NCI-H146 (cell line): ENCODE results near the gene DNAJB2.
A peak's percentile ranks its signal among the peaks of the same experiment; 100 is the strongest.
"Not testable (repeated sequence)": the region's sequence is repeated elsewhere in the genome, so short reads cannot be mapped to it uniquely, and the experiment has no call there.

Experiments used
- DNase-seq: peaks from one replicate; lab custom pipeline; 2025; lab: John Stamatoyannopoulos, UW

The DNAJB2 gene

DNA sequence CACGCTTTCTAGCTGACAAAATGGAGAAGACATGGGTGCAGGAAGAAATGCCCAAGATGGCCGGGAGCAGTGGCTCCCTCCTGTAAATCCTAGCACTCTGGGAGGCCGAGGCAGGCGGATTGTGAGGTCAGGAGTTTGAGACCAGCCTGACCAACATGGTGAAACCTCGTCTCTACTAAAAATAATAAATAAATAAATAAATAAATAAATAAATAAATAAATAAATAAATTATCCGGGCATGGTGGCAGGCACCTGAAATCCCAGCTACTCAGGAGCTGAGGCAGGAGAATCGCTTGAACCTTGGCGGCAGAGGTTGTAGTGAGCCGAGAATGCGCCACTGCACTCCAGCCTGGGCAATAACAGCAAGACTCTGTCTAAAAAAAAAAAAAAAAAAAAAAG lies 20.2 kb upstream of the DNAJB2 start:
- not testable (repeated sequence) for DNase-seq

- no peak for DNase-seq
These were observed 17.9 kb upstream of the DNAJB2 start for GRCh38 chr2:219261024-219261855.

GRCh38 chr2:219266232-219266631 lies 12.9 kb upstream of the DNAJB2 start:
- DNase-seq = no peak

GRCh38 chr2:219266886-219267285 lies 12.3 kb upstream of the DNAJB2 start:
- DNase-seq = no peak

- no peak for DNase-seq
These were observed 10.9 kb upstream of the DNAJB2 start for GRCh38 chr2:219268294-219268693.

DNA sequence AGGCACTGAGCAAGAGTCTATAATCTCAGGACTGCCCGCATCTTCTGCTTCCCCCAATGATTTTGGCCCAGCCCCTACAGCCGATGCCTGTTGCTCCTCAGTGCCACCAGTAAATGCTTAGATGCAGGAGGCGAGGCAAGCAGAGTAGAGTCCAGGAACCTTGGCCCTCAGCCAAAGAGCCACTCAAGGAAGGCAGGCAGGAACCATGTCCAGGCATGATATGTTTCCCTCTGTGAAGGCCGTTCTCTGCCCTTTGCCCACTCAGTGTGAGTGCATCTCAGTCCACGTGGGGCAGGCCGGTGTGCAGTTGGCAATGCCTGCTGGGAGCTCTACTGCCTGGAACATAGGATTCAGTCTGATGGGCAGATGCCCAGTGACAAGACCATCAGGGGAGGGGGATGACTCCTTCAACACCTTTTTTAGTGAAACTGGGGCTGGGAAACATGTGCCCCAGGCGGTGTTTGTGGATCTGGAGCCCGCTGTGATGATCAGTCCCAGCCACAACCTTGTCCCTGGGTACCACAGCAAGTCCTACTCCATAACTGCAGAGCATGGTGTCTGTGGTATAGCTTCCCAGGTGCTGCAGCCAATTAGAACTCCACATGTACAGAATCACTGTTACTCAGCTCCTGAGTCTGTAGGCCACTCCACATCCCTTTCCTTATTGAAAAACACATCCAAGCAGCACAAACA lies 9.7 kb upstream of the DNAJB2 start:
- DNase-seq = no peak

- no peak for DNase-seq
These were observed 9.2 kb upstream of the DNAJB2 start for GRCh38 chr2:219270055-219270372.

DNA sequence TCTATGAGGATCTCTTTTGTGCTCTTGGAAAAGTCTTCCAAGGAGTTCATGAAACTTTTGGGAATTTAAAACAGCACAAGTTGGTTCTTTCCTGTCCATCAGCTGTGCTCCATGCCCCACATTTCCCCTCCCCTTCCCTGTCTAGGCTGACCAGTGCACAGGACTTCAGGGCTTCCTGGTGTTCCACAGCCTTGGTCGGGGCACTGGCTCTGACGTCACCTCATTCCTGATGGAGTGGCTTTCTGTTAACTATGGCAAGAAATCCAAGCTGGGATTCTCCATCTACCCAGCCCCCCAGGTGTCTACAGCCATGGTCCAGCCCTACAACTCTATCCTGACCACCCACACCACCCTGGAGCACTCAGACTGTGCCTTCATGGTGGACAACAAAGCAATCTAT lies 8.1 kb upstream of the DNAJB2 start:
- DNase-seq = no peak

DNA sequence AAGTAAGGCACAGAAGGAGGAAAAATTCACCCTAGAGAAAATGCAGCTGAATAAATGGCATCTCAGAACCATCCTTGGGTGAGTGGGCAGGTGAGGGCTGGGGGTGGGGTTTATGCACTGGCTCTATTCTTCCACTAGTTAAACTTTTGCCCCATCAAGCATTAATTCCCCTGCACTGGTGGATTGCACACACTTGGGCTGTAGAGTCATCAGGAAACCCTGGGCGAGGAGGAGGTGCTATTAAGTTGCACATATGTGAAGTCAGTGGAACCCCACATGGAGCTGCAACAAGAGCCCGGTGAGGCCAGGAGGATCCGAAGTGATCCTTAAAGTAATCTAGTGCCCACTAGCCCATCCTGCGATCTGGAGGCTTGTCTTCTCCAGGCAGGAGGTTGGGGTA lies 6.8 kb upstream of the DNAJB2 start:
- DNase-seq = no peak

DNA sequence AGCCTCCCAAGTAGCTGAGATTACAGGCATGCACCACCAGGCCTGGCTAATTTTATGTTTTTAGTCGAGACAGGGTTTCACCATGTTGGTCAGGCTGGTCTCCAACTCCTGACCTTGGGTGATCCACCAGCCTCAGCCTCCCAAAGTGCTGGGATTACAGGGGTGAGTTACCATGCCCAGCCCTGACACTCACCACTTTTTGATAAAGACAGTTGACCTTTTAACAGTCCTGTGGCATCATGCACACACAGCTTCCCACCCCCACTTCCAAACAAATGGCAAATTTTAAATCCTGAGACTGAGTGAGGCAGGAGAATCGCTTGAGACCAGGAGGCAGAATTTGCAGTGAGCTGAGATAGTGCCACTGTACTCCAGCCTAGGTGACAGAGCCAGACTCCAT lies 6.2 kb upstream of the DNAJB2 start:
- no peak for DNase-seq

- DNase-seq = no peak
These were observed 5.2 kb upstream of the DNAJB2 start for GRCh38 chr2:219273937-219274336.

DNA sequence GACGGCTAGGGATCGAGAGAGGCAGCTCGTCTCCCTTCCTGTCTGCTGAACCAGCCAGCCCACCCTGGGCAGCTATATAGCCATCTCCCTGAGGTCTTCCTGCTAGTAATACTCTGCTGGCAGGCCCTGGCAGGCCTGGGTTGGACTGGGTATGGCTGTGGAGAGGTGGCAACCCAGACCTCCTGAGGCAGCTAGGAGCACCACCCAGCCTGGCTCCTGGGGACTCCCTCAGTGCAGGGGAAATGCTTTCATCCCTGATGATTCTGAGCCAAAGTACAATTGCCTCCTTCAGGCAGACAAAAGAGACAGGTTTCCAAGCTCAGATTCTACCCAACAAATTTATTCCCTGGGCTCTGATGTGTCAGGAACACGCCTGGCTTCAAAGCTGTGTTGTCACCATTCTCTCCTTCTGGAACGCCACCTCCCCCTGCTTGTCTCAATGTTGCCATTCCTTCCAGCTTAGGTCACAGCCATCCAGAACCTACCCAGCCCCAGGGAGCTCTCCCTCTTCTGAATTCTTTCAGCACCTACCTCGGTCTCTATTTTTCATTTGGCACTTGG lies 4.7 kb upstream of the DNAJB2 start:
- no peak for DNase-seq

DNA sequence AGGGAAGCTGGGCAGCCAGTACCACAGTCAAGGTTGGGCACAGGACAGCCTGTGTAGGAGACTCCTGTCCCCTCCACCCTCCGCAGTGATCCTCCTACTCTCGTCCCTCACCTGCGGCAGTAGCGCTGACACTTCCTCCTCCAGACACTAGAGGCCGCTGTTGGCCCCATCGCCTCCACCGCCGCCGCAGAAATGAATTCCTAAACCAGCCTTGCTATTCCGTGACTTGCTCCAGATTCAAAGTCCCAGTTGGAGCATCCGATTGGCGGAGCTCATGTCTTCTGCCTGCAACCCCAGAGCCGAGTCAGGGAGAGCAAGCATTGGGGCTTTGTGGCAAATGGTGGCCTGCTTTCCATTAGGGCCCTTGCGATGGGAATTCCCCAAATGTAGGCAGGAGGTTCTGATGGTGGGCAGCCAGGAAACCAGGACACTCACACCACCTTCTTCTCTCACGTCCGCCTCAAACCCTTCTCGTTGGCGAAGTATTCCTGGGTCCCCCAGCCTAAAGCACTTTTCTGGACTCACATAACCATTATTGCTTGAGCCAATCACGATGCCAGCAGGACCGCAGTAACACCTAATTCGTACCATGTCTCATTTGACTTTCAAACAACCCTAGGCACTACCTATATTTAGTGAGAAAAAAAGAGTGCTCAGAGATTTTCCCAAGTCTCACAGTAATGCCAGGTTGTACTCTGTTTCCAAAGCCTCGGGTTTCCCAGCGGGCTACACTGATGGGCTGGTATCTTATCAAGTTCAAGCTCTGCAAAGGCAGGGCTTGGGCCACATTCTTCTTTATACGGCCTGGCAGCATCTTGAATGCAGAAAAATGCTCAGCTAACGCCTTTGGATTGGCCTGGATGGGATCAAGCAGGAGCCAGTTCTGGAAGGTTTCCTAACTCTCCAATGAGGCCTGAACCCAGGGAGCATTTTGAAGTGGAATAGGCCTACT lies 1.2 kb upstream of the DNAJB2 start:
- DNase-seq = peak; percentile 54

DNA sequence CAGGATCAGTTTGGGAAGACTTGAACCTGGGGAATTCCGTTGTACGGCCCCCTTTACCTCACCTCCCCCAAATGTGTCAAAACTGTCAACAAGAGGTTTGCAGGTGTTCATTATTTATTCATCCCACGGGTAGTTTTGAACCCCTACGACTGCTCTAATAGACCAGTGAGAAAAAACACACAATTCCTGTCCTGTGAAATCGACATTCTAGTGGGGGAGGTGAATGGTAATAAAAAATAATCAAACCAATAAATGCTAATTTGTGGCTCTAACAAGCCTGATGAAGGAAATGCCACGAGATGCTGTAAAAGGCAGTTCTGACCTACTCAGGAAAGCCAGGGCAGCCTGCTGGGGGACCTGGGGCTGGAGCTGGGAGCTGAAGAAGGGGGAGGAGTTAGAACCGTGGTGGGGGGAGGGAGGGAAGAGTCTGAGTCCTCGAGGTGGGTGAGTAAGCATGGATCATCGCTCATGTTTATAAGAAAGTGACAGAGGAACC lies 463 bp upstream of the DNAJB2 start:
- DNase-seq = no peak

- DNase-seq = no peak
These were observed 850 bp downstream of the DNAJB2 start for GRCh38 chr2:219279916-219280516.

DNA sequence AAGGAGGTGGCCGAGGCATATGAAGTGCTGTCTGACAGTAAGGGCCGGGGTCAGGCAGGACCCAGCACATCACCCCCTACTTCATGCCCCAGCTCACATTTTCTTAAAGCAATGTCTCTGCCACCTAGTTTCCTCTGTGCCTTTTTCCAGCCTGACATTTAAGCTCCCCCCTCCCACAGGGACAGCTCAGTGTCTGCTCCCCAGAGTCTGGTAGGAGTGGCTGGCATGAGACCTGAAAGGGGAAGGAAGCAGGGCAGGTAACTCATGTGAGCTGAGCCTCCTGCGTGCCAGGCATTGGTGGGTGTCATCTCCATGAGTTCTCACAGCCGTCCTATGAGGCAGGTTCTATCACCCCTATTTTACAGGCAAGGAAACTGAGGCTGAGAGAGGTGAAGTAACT lies 1.5 kb downstream of the DNAJB2 start:
- no peak for DNase-seq

DNA sequence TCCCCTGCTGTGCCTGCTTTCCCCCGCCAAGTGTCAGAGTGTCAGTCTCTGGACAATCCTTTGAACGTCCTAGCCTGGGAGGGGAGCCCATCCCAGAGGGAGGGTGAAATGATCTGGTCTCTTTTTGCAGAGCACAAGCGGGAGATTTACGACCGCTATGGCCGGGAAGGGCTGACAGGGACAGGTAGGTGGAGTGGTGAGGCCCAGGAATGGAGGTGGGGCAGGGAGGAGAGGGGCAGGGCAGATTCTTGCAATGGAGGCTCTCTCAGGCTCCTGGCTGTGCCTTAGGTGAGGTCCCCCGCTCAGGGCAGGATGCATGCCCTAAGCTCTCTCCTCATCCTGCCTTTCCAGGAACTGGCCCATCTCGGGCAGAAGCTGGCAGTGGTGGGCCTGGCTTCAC lies 2.4 kb downstream of the DNAJB2 start:
- no peak for DNase-seq

DNA sequence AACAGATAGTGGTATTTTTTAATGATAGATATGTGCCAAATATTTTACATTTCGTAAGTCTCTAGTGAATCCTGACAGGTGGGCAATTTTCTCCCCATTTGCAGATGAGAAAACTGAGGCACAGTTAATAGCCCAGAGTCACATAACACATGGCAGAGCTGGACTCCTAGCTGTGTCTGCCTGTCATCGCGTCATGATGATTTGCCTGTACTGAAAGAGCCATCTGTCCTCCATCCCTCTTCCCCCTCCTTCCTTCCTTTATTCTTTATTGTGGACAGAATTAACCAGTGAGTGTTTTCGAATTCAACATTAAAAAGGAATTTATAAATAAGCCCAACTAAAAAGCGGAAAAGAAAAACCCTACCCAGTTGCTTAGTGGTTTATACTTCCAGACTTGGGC lies 3.2 kb downstream of the DNAJB2 start:
- no peak for DNase-seq

- no peak for DNase-seq
These were observed 3.9 kb downstream of the DNAJB2 start for GRCh38 chr2:219282943-219283581.

GRCh38 chr2:219284501-219285372 lies 5.6 kb downstream of the DNAJB2 start:
- no peak for DNase-seq
